Bone marrow (tissue), 2 donors: Measurements from ENCODE around the gene IL13.

ENCODE experiments used
- DNase-seq, 2 donors: peaks; one replicate each; lab custom pipeline; 2025; lab: John Stamatoyannopoulos, UW

IL13 gene

GRCh38 chr5:132669966-132670882 is 12.3 kb downstream of the IL13 start:
- DNase-seq = no peak

DNA sequence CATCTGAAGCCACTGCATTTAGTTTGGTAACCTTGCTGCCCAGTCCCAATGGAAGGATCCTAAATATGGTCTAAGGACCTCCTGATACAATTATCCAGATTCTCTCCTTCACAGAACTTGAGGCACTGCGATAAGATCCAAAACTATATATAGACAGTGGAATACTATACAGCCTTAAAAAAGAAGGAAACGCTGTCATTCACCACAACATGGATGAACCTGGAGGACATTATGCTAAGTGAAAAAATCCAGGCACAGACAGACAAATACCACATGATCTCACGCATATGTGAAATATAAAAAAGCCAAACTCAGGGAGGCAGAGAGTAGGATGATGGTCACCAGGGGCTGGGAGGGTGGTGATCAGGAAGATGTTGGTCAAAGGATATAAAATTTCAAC is 13.0 kb downstream of the IL13 start:
- no peak for DNase-seq

GRCh38 chr5:132673488-132673887 is 15.5 kb downstream of the IL13 start:
- no peak for DNase-seq

DNA sequence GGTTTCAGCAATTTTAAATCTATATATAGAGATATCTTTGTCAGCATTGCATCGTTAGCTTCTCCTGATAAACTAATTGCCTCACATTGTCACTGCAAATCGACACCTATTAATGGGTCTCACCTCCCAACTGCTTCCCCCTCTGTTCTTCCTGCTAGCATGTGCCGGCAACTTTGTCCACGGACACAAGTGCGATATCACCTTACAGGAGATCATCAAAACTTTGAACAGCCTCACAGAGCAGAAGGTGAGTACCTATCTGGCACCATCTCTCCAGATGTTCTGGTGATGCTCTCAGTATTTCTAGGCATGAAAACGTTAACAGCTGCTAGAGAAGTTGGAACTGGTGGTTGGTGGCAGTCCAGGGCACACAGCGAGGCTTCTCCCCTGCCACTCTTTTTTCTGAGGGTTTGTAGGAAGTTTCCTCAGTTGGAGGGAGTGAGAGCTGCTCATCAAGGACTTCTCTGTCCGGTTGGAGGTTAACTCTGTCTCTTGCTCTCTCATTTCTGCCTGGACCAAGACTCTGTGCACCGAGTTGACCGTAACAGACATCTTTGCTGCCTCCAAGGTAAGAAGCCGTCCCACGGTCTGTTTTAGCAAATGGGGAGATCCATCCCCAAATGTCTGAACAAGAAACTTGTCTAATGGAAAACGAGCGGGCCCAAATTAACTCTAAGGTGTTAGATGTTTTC is 16.1 kb downstream of the IL13 start, which contains the start of gene IL4:
Gene IL4 (plus strand): TSS at position 51 of the 692 bp plus-strand sequence. CDS start 62 bp downstream, at position 113.
- no peak for DNase-seq

DNA sequence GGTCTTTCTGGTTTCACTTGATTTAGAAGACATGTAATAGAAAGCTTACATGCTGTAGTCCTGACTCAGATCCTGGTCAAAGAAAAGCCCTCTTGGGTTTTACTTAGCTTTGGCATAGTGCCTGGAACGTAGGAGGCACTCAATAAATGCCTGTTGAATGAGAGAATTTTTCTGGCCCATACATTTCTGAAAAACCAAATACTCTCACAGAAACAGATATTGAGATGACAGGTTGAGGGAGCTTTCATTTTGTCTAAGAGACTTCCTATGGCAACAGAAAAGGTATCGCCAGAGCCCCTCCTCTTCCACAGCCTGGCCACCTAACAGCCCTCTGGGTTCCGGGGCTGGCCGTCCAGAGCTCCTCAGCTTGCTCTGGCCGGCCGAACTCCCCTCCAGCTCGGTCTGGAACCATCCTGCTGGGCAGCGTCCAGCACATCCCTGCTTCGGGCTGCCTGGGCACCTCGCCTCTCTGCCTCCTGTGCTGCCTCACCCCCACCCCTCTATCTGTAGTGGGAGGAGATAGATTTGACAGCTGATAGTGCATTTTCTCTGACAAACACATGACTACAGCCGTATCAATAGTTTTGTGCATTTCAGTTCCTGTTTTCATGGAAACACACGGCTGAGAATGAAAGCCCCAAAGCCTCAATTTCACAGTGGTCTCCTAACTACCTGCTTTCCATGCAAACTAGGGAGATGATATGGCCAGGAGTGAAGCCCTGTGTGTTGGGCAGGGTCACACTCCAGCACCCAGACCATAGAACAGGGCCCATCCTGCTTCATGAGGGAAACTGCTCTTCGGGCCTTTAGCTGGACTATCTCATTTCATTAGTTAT is 16.9 kb downstream of the IL13 start:
- DNase-seq = no peak

GRCh38 chr5:132675936-132676689 is 18.1 kb downstream of the IL13 start:
- DNase-seq = no peak

DNA sequence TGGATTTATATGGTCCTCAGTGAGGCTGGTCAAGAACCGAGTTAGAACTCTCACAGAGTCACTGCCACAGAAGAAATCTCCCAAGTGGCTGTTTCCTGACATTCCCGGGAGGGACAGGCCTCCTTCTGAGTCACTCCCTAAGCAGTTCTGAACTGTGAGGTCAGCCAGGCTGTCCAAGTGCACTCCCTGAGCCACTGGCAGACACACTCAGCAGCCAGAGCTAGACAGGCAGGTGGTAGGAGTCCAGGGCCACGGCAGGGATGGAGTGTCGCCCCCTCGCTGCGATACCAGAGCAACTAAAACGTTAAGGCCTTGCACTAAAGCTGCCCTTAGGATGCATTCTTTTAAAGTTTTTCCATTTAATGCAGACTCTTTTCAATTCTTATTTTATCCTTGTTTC is 19.2 kb downstream of the IL13 start:
- no peak for DNase-seq

GRCh38 chr5:132677682-132678400 is 19.9 kb downstream of the IL13 start:
- DNase-seq = no peak

- no peak for DNase-seq
Observed at GRCh38 chr5:132678735-132679134, 20.8 kb downstream of the IL13 start.

DNA sequence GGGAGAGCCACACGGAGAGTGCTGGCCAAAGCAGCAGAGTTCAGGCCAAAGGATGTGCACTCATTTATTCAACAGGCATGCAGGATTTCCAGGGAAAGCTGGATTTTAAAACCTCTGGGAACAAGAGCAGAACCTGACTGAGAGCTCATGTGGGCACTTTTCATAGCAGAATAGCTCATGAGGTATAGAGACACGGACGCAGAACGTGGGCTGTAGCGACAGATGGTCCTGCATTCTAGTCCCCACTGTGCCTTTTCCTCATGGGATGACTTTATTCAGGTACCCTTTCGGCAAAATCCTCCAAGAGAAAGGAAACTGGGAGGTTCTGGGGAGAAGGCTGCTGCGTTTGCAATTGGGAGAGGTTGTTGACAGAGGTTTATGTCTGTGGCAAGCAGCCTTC is 21.2 kb downstream of the IL13 start:
- DNase-seq = no peak

GRCh38 chr5:132679717-132680380 is 21.9 kb downstream of the IL13 start:
- no peak for DNase-seq

DNA sequence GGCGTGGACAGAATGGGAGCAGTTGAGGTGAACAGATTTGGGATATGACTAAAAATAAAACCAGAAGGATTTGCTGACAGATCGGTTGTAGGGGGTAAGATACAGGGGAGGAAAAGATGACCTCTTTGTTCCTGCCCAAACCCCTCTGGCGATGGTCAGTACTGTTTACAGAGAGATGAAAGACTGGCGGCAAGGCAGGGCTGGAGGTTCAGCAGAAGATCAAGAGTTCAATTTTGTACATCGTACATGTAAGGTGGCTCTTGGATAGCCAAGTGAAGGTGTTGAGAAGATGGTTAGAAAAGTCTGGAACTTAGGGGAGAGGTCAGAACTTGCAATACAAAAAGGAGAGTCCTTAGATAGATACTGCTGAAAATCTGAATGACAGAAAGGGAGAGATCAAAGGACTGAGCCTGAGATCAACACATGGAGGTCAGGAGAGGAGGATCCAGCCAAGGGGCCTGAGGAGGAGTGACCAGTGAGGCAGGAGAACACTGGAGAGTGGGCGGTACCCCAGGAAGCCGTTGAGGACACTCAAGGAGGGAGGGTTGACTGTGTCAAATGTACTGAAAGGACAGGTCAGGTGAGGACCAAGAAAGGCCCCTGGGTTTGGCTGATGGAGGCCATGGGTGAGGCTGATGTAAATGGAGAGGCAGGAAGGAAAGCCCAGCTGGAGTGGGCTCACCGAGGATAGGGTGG is 23.0 kb downstream of the IL13 start:
- no peak for DNase-seq

GRCh38 chr5:132681476-132681831 is 23.5 kb downstream of the IL13 start:
- no peak for DNase-seq

GRCh38 chr5:132681983-132682382 is 24.0 kb downstream of the IL13 start:
- DNase-seq = no peak

GRCh38 chr5:132684491-132684890 is 26.5 kb downstream of the IL13 start:
- no peak for DNase-seq

DNA sequence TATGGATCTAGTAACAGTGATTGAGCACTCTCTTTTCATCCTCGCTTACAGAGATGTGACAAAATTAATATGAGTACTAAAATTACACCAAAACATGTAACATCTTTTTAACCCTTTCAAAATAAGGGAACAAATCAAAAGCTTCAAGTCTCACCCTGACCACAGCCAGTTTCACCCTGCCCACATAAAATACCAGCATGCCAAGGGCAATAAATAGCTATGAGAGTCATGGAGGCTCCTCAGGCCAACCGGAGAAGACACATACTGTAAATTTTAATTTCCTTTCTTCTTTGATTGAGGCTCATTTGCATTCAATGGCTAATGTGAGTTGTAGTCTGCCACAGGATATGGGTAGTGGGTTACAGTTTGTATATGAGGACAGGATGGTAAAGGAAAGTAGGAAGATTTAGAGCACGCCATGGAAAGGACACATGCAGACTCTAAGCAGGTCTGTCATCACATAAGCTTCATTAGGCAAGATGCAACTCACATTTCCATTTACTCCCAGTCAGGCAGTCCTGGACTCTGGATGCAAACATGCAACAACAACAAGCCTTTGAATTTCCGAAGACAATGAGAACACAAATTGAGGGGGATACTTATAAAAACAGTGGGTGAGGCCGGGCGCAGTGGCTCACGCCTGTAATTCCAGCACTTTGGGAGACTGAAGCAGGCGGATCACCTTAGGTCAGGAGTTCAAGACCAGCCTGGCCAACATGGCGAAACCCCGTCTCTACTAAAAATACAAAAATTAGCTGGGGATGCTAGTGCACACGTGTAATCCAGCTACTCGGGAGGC is 27.1 kb downstream of the IL13 start:
- DNase-seq = no peak

DNA sequence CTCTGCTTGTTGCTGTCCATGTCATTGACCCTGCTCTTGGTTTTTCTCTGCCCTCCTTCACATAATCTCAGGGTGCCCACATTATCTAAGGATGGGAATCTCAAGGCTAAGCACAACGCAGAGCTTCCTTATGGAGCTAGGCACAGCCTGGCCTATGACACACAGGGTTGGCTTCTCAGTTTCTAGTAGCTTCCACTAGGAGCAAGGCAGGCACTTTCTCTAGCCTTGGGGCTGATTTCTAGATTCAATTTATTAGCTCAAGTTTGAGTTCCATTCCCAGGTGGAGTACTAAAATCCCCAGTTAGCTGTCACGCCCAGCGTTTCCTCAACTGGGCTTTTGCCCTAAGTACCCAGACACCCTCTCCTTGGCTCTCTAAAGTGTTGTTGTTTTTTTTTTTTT is 28.2 kb downstream of the IL13 start:
- DNase-seq = no peak

GRCh38 chr5:132687995-132688394 is 30.0 kb downstream of the IL13 start:
- no peak for DNase-seq
